Measurements from ENCODE around the gene FOSB. TPM values are rescaled to one million over a fixed set of nuclear protein-coding genes. Genes with fewer than 3 reads are reported as not detected.

FOSB gene
- total and polyA plus RNA-seq, 7 donors: 0.32 to 9.4 (median 1.5) TPM

DNA sequence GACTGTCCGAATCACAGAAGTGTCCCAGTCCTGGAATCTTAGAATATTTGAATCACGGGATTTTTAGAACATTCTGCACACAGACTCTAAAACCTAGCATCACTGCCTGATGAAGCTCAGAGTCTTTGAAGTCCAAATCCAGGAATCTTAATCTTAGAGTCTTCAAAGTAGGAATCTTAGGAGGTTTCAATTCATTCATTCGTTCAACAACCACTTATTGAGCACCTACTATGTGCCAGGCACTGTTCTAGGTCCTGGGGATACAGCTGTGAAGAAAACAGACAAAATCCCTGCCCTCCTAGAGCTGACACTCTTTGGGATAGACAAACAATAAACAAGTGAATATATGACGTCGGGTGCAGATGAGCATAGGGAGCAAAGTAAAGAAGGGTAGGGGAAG lies 27.4 kb downstream of the FOSB start:
- intact Hi-C loops (cut with DNase I): loop anchor here (5.0 to 10.0 kb wide), 2 partner anchors 168 to 170 kb away; partner anchors contain the start of gene CKM (in 1 of the 2)
- Histone ChIP-seq H3K9me3 (no peaks in the 10 kb centered on the region), H3K36me3 (ENCODE audit: insufficient read depth in 1 of 2, low read depth in 1 of 2) (no peaks in the 10 kb centered on the region), H3K27me3 (ENCODE audit: insufficient read depth in 3 of 3, low read length in 2 of 3) (peaks cover 0 to 30% (median 2%) of the 10 kb centered on the region in 3 donors), H3K4me1 (peaks cover 24% of the 10 kb centered on the region), H3K4me3 (peak overlapping the region; percentile 79), H3K27ac (no peak overlapping the region)
- no peak for ATAC-seq
- no peak for DNase-seq
- TF ChIP-seq, protein P1, sequence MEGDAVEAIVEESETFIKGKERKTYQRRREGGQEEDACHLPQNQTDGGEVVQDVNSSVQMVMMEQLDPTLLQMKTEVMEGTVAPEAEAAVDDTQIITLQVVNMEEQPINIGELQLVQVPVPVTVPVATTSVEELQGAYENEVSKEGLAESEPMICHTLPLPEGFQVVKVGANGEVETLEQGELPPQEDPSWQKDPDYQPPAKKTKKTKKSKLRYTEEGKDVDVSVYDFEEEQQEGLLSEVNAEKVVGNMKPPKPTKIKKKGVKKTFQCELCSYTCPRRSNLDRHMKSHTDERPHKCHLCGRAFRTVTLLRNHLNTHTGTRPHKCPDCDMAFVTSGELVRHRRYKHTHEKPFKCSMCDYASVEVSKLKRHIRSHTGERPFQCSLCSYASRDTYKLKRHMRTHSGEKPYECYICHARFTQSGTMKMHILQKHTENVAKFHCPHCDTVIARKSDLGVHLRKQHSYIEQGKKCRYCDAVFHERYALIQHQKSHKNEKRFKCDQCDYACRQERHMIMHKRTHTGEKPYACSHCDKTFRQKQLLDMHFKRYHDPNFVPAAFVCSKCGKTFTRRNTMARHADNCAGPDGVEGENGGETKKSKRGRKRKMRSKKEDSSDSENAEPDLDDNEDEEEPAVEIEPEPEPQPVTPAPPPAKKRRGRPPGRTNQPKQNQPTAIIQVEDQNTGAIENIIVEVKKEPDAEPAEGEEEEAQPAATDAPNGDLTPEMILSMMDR (IDR thresholded peaks at IDR 0.05): no peak
- WGBS, 3 donors: 82 to 86% (median 82%) methylated on average over 5 of the region's 5 CpGs

DNA sequence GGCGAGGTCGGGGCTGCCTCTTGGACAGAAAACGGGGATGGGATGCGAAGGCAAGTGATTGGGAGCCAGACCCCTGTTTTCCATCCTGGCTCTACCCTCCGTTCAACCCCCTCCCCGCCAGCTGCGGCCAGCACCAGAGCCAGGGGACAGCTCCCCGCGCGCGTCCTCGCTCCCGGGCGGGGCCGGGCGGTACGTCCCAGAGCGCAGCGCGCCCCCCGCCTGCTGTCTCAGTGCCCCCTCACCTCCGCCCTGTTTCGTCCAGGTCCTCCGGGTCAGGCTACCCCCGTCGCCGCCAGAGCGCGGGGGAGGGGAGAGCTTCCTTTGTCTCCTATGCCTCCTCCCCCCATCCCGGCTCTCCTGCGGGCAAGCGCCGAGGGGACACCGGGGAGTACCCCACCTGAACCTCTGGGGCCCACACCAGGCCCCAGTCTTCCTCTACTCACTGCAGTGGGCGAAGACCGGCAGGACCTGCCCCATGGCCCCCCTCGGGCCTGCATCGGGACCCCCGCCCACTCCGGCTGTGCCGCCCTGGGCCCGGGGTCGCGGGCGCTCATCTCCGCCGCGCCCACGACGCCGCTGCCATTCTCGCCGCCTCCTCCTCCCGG lies 28.7 kb downstream of the FOSB start:
- no peaks in the 10 kb centered on the region for H3K9me3 ChIP-seq
- ATAC-seq (peak in 1 of 4 donors; percentile 9), DNase-seq (peak; percentile 49 to 74)
- intact Hi-C loops (cut with DNase I): loop anchor here (5.0 to 10.0 kb wide), 2 partner anchors 169 to 172 kb away; partner anchors contain the start of gene CKM (in 1 of the 2)
- 0 to 1% (median 0%) methylated on average over 29 to 52 of the region's 54 CpGs for WGBS, 3 donors
- TF ChIP-seq, protein P1 (IDR thresholded peaks at IDR 0.05): no peak
- no peak overlapping the region for H3K27ac ChIP-seq
- H3K4me1 ChIP-seq: peaks cover 21% of the 10 kb centered on the region
- peaks cover 0 to 40% (median 2%) of the 10 kb centered on the region in 3 donors for H3K27me3 ChIP-seq (ENCODE audit: insufficient read depth in 3 of 3, low read length in 2 of 3)
- peak overlapping the region; percentile 79 for H3K4me3 ChIP-seq
- H3K36me3 ChIP-seq (ENCODE audit: insufficient read depth in 1 of 2, low read depth in 1 of 2): no peaks in the 10 kb centered on the region

DNA sequence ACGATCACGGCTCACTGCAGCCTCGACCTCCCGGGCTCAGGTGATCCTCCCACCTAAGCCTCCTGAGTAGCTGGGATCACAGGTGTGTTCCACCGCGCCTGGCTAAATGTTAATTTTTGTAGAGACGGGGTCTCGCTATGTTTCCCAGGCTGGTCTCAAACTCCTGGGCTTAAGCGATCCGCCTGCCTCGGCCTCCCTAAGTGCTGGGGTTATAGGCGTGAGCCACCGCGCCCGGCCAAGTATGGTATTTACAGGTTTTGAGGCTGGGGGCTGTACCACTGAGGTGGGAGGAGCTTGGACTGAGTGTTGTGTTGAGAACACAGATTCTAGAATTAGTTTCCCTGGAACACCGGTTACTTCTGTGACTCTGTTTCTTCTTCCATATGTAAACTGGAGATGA lies 30.0 kb downstream of the FOSB start:
- H3K27ac ChIP-seq: no peak overlapping the region
- H3K4me1 ChIP-seq: peaks cover 14% of the 10 kb centered on the region
- intact Hi-C loops (cut with DNase I): loop anchor here (5.0 to 10.0 kb wide), 2 partner anchors 170 to 173 kb away; partner anchors contain the start of gene CKM (in 1 of the 2)
- ATAC-seq (no peak), DNase-seq (no peak)
- peaks cover 0 to 43% (median 2%) of the 10 kb centered on the region in 3 donors for H3K27me3 ChIP-seq (ENCODE audit: insufficient read depth in 3 of 3, low read length in 2 of 3)
- no peak overlapping the region for H3K4me3 ChIP-seq
- no peaks in the 10 kb centered on the region for H3K9me3 ChIP-seq
- TF ChIP-seq, protein P1 (IDR thresholded peaks at IDR 0.05): no peak
- 23 to 29% (median 27%) methylated on average over 16 of the region's 16 CpGs for WGBS, 3 donors
- H3K36me3 ChIP-seq (ENCODE audit: insufficient read depth in 1 of 2, low read depth in 1 of 2): no peaks in the 10 kb centered on the region

DNA sequence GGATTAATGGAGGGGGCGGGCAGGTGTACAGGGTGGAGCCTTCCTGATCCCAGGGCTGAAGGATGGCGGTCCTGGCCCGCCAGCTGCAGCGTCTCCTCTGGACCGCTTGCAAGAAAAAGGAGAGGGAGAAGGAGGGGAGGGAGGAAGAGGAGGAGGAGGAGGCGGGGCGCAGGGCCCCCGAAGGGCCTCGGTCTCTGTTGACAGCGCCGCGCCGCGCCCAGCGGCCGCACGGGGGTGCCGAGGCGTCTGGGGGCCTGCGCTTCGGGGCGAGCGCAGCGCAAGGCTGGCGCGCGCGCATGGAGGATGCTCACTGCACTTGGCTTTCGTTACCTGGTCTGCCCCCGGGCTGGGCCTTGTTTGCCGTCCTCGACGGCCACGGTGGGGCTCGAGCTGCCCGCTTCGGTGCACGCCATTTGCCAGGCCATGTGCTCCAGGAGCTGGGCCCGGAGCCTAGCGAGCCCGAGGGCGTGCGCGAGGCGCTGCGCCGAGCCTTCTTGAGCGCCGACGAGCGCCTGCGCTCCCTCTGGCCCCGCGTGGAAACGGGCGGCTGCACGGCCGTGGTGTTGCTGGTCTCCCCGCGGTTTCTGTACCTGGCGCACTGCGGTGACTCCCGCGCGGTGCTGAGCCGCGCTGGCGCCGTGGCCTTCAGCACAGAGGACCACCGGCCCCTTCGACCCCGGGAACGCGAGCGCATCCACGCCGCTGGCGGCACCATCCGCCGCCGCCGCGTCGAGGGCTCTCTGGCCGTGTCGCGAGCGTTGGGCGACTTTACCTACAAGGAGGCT lies 30.8 kb downstream of the FOSB start, which contains the start of gene PPM1N:
Gene PPM1N (plus strand): TSS at position 33 of the 785 bp plus-strand sequence. CDS start 30 bp downstream, at position 63.
- DNase-seq (peak in 1 of 2 donors; percentile 66), ATAC-seq (no peak)
- Histone ChIP-seq H3K4me3 (peak within 1 kb of the TSS; percentile 52), H3K9me3 (no peaks in the 10 kb centered on the region), H3K27ac (no peak within 1 kb of the TSS), H3K36me3 (ENCODE audit: insufficient read depth in 1 of 2, low read depth in 1 of 2) (no peaks in the 10 kb centered on the region), H3K27me3 (ENCODE audit: insufficient read depth in 3 of 3, low read length in 2 of 3) (peaks cover 0 to 43% (median 2%) of the 10 kb centered on the region in 3 donors), H3K4me1 (peaks cover 9% of the 10 kb centered on the region)
- WGBS, 3 donors: 1 to 2% (median 2%) methylated on average over 62 to 89 of the region's 89 CpGs
- TF ChIP-seq, protein P1 (IDR thresholded peaks at IDR 0.05): no peak
- intact Hi-C loops (cut with DNase I): loop anchor here (1.0 to 10.0 kb wide), 3 partner anchors 21 to 174 kb away; partner anchors contain the start of gene CKM (in 1 of the 2)

All from psoas muscle (tissue), 8 donors.